Measurements from ENCODE around the gene PLSCR5.

The PLSCR5 gene

GRCh38 chr3:146560678-146561077, 44.5 kb downstream of the PLSCR5 start:
- ATAC-seq (no peak), DNase-seq (ENCODE audit: low spot score in 2 of 2) (no peak)
- Mint-ChIP-seq H3K27ac (no peak overlapping the region), H3K9me3 (no peaks in the 10 kb centered on the region), H3K36me3 (no peaks in the 10 kb centered on the region), H3K4me3 (no peak overlapping the region), H3K4me1 (no peaks in the 10 kb centered on the region)

- no peak overlapping the region for H3K4me3 Mint-ChIP-seq
- no peaks in the 10 kb centered on the region for H3K9me3 Mint-ChIP-seq
- ATAC-seq (no peak), DNase-seq (ENCODE audit: low spot score in 2 of 2) (no peak)
- H3K36me3 Mint-ChIP-seq = no peaks in the 10 kb centered on the region
- H3K4me1 Mint-ChIP-seq = peaks cover 2% of the 10 kb centered on the region
- no peak overlapping the region for H3K27ac Mint-ChIP-seq
Measured at GRCh38 chr3:146559388-146559787, 45.8 kb downstream of the PLSCR5 start.

GRCh38 chr3:146558781-146559180, 46.4 kb downstream of the PLSCR5 start:
- Mint-ChIP-seq H3K36me3 (no peaks in the 10 kb centered on the region), H3K9me3 (no peaks in the 10 kb centered on the region), H3K27ac (no peak overlapping the region), H3K4me1 (peaks cover 8% of the 10 kb centered on the region), H3K4me3 (no peak overlapping the region)
- ATAC-seq (no peak), DNase-seq (ENCODE audit: low spot score in 2 of 2) (no peak)

- no peak for ATAC-seq
- no peak for DNase-seq (ENCODE audit: low spot score in 2 of 2)
- no peak overlapping the region for H3K4me3 Mint-ChIP-seq
Measured at GRCh38 chr3:146557745-146558144, 47.4 kb downstream of the PLSCR5 start.

GRCh38 chr3:146555311-146555710, 49.8 kb downstream of the PLSCR5 start:
- H3K27ac Mint-ChIP-seq = no peak overlapping the region
- no peak for ATAC-seq

More at GRCh38 chr3:146557745-146558144, 47.4 kb downstream of the PLSCR5 start:
- no peak overlapping the region for H3K27ac Mint-ChIP-seq
- H3K9me3 Mint-ChIP-seq = no peaks in the 10 kb centered on the region
- H3K4me1 Mint-ChIP-seq = peaks cover 14% of the 10 kb centered on the region
- H3K36me3 Mint-ChIP-seq = no peaks in the 10 kb centered on the region

GRCh38 chr3:146554151-146554760, 50.9 kb downstream of the PLSCR5 start:
- DNase-seq (ENCODE audit: low spot score in 2 of 2) (no peak), ATAC-seq (peak; percentile 53)
- Mint-ChIP-seq H3K4me3 (no peak overlapping the region), H3K27ac (no peak overlapping the region), H3K9me3 (no peaks in the 10 kb centered on the region), H3K36me3 (no peaks in the 10 kb centered on the region), H3K4me1 (peaks cover 33% of the 10 kb centered on the region)

More at GRCh38 chr3:146555311-146555710, 49.8 kb downstream of the PLSCR5 start:
- H3K36me3 Mint-ChIP-seq = no peaks in the 10 kb centered on the region
- no peak for DNase-seq (ENCODE audit: low spot score in 2 of 2)
- H3K4me1 Mint-ChIP-seq = peaks cover 25% of the 10 kb centered on the region
- no peak overlapping the region for H3K4me3 Mint-ChIP-seq
- no peaks in the 10 kb centered on the region for H3K9me3 Mint-ChIP-seq

GRCh38 chr3:146550743-146551510, 54.2 kb downstream of the PLSCR5 start:
- no peaks in the 10 kb centered on the region for H3K36me3 Mint-ChIP-seq
- peaks cover 54% of the 10 kb centered on the region for H3K4me1 Mint-ChIP-seq
- no peaks in the 10 kb centered on the region for H3K9me3 Mint-ChIP-seq
- no peak overlapping the region for H3K27ac Mint-ChIP-seq
- ATAC-seq (peak; percentile 77), DNase-seq (ENCODE audit: low spot score in 2 of 2) (no peak)
- no peak overlapping the region for H3K4me3 Mint-ChIP-seq

GRCh38 chr3:146550070-146550615, 55.0 kb downstream of the PLSCR5 start:
- H3K36me3 Mint-ChIP-seq = no peaks in the 10 kb centered on the region
- no peaks in the 10 kb centered on the region for H3K9me3 Mint-ChIP-seq
- H3K4me3 Mint-ChIP-seq = no peak overlapping the region
- no peak overlapping the region for H3K27ac Mint-ChIP-seq
- H3K4me1 Mint-ChIP-seq = peaks cover 54% of the 10 kb centered on the region
- DNase-seq (ENCODE audit: low spot score in 2 of 2) (no peak), ATAC-seq (no peak)

- Mint-ChIP-seq H3K4me1 (peaks cover 52% of the 10 kb centered on the region), H3K4me3 (no peak overlapping the region)
- ATAC-seq = peak; percentile 36
Measured at GRCh38 chr3:146547235-146547835, 57.8 kb downstream of the PLSCR5 start.

GRCh38 chr3:146546366-146546965, 58.7 kb downstream of the PLSCR5 start:
- Mint-ChIP-seq H3K27ac (no peak overlapping the region), H3K4me1 (peaks cover 59% of the 10 kb centered on the region), H3K9me3 (no peaks in the 10 kb centered on the region), H3K4me3 (no peak overlapping the region), H3K36me3 (peaks cover 6% of the 10 kb centered on the region)
- peak; percentile 48 for ATAC-seq
- no peak for DNase-seq (ENCODE audit: low spot score in 2 of 2)

More at GRCh38 chr3:146547235-146547835, 57.8 kb downstream of the PLSCR5 start:
- Mint-ChIP-seq H3K27ac (no peak overlapping the region), H3K36me3 (peaks cover 6% of the 10 kb centered on the region), H3K9me3 (no peaks in the 10 kb centered on the region)
- DNase-seq (ENCODE audit: low spot score in 2 of 2) = no peak

- H3K36me3 Mint-ChIP-seq = peaks cover 11% of the 10 kb centered on the region
- no peak for DNase-seq (ENCODE audit: low spot score in 2 of 2)
- H3K27ac Mint-ChIP-seq = peak overlapping the region; percentile 96
- ATAC-seq = no peak
- peaks cover 59% of the 10 kb centered on the region for H3K4me1 Mint-ChIP-seq
- peak overlapping the region; percentile 91 for H3K4me3 Mint-ChIP-seq
- H3K9me3 Mint-ChIP-seq = no peaks in the 10 kb centered on the region
Measured at GRCh38 chr3:146544929-146545528, 60.1 kb downstream of the PLSCR5 start.

GRCh38 chr3:146544002-146544928, 60.9 kb downstream of the PLSCR5 start, which contains the start of gene PLSCR1:
Gene PLSCR1, minus strand, starts transcription at chr3:146544607. Its CDS starts 8,055 bp downstream, at chr3:146536552.
- H3K4me3 Mint-ChIP-seq = peak within 1 kb of the TSS; percentile 91
- ATAC-seq = peak; percentile 87
- H3K9me3 Mint-ChIP-seq = no peaks in the 10 kb centered on the region
- DNase-seq (ENCODE audit: low spot score in 2 of 2) = peak; percentile 51 to 88
- H3K27ac Mint-ChIP-seq = peak within 1 kb of the TSS; percentile 96
- H3K4me1 Mint-ChIP-seq = peaks cover 54% of the 10 kb centered on the region
- peaks cover 11% of the 10 kb centered on the region for H3K36me3 Mint-ChIP-seq

GRCh38 chr3:146543461-146544001, 61.6 kb downstream of the PLSCR5 start:
- H3K4me3 Mint-ChIP-seq = peak overlapping the region; percentile 91
- peak; percentile 3 for ATAC-seq
- peaks cover 54% of the 10 kb centered on the region for H3K4me1 Mint-ChIP-seq
- DNase-seq (ENCODE audit: low spot score in 2 of 2) = no peak
- peaks cover 11% of the 10 kb centered on the region for H3K36me3 Mint-ChIP-seq
- peak overlapping the region; percentile 96 for H3K27ac Mint-ChIP-seq
- H3K9me3 Mint-ChIP-seq = no peaks in the 10 kb centered on the region

GRCh38 chr3:146542978-146543377, 62.2 kb downstream of the PLSCR5 start:
- DNase-seq (ENCODE audit: low spot score in 2 of 2) (no peak), ATAC-seq (no peak)
- H3K36me3 Mint-ChIP-seq = peaks cover 11% of the 10 kb centered on the region
- H3K9me3 Mint-ChIP-seq = no peaks in the 10 kb centered on the region
- peaks cover 53% of the 10 kb centered on the region for H3K4me1 Mint-ChIP-seq
- peak overlapping the region; percentile 91 for H3K4me3 Mint-ChIP-seq
- peak overlapping the region; percentile 96 for H3K27ac Mint-ChIP-seq
